ENCODE data around the gene MRFAP1L1. TPM values are rescaled to one million over a fixed set of nuclear protein-coding genes. Genes with fewer than 3 reads are reported as not detected.
A peak's percentile ranks its signal among the peaks of the same experiment; 100 is the strongest.

The MRFAP1L1 gene
- total RNA-seq, 1 donor from 2014 or later: 46.6 TPM

DNA sequence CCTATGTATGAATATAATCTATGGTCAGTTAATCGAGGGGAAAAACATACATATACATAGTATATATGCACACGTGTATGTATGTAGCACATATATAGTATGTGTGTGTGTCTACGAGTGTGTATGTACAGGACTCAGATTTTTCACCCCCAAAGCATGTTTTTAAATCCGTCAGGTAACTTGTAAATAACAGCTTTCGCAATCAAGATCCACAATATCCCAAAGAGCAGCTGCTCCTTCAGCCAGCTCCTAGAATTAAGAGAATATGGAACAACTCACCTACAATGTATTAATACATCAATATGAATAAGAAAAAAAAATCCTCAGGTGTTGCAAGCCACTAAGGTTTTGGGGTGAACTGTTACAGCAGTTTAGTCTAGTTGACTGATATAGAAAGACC lies 3.5 kb downstream of the MRFAP1L1 start:
- ATAC-seq (no peak), DNase-seq (no peak)
- no peak overlapping the region for H3K4me3 ChIP-seq
- no peaks in the 10 kb centered on the region for H3K27me3 ChIP-seq
- no peaks in the 10 kb centered on the region for H3K9me3 ChIP-seq
- H3K4me1 ChIP-seq: peaks cover 35% of the 10 kb centered on the region
- H3K27ac ChIP-seq: no peak overlapping the region
- TF ChIP-seq, protein P1, sequence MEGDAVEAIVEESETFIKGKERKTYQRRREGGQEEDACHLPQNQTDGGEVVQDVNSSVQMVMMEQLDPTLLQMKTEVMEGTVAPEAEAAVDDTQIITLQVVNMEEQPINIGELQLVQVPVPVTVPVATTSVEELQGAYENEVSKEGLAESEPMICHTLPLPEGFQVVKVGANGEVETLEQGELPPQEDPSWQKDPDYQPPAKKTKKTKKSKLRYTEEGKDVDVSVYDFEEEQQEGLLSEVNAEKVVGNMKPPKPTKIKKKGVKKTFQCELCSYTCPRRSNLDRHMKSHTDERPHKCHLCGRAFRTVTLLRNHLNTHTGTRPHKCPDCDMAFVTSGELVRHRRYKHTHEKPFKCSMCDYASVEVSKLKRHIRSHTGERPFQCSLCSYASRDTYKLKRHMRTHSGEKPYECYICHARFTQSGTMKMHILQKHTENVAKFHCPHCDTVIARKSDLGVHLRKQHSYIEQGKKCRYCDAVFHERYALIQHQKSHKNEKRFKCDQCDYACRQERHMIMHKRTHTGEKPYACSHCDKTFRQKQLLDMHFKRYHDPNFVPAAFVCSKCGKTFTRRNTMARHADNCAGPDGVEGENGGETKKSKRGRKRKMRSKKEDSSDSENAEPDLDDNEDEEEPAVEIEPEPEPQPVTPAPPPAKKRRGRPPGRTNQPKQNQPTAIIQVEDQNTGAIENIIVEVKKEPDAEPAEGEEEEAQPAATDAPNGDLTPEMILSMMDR (IDR thresholded peaks at IDR 0.05): no peak
- intact Hi-C loops (cut with DNase I): no loop called here
- peaks cover 6% of the 10 kb centered on the region for H3K36me3 ChIP-seq

DNA sequence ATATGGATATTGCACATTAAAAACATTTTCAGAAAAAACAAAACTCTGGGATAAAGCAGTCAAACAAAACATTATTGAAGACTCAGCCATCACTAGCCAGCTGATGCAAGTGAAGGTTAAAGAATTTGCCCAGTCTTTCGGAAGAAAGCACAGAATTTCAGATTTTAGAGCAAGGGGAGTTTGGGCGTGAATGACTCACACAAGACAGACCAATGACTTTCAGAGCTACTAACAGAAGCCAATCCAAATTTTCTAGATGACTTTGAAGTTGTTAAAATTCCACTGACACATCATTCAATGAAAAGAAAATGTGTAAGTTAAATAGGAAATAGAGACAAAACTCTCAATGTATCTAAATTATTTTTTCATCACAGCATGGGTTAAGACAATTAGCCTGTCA lies 4.0 kb downstream of the MRFAP1L1 start:
- Histone ChIP-seq H3K27me3 (no peaks in the 10 kb centered on the region), H3K27ac (no peak overlapping the region), H3K9me3 (no peaks in the 10 kb centered on the region), H3K4me1 (peaks cover 35% of the 10 kb centered on the region), H3K4me3 (no peak overlapping the region), H3K36me3 (peaks cover 6% of the 10 kb centered on the region)
- DNase-seq: no peak
- TF ChIP-seq, protein P1 (IDR thresholded peaks at IDR 0.05): no peak
- no peak for ATAC-seq
- intact Hi-C loops (cut with DNase I): no loop called here

DNA sequence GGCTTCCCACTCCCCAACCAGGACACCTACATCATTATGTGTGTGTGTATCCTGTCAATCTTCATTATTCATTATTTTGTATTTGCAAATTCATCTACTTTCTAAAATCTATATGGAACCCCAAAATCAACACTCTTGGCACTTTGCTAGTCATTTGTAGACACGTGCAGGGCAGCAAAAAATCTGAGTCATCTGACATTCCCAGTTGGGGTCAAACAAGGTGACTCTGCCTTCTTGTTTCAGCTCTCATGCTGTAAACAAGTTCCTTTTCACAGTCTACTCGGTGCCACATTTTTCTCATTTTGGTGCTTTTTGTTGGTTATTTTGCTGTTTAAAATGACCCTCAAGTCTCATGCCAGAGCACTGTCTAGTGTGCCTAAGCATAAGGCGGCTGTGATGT lies 5.9 kb downstream of the MRFAP1L1 start:
- intact Hi-C loops (cut with DNase I): no loop called here
- no peak for DNase-seq
- Histone ChIP-seq H3K4me3 (no peak overlapping the region), H3K27ac (no peak overlapping the region), H3K4me1 (peaks cover 29% of the 10 kb centered on the region), H3K9me3 (no peaks in the 10 kb centered on the region), H3K27me3 (no peaks in the 10 kb centered on the region), H3K36me3 (peaks cover 6% of the 10 kb centered on the region)
- no peak for ATAC-seq
- TF ChIP-seq, protein P1 (IDR thresholded peaks at IDR 0.05): no peak

DNA sequence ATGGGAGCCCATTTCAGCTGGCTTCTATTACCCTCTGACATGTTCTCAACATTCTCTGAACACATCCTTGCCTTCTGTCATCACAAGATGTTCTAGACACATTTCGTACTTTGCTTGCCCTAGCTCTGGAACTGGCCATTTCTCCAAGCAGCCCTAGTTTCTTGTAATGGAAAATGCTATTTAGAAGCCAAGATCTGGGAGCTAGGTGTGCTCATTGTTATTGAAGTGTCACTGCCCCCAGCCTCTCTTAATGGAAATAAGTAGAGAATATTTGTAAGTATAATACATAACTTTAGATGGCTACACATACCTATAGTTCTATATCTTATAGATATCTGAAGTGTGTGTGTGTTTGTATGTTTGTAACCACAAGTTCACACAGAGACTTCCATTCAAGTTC lies 6.9 kb downstream of the MRFAP1L1 start:
- Histone ChIP-seq H3K4me3 (no peak overlapping the region), H3K4me1 (peaks cover 19% of the 10 kb centered on the region), H3K27ac (no peak overlapping the region), H3K36me3 (peaks cover 6% of the 10 kb centered on the region), H3K9me3 (no peaks in the 10 kb centered on the region), H3K27me3 (no peaks in the 10 kb centered on the region)
- TF ChIP-seq, protein P1 (IDR thresholded peaks at IDR 0.05): no peak
- no peak for DNase-seq
- ATAC-seq: no peak
- intact Hi-C loops (cut with DNase I): no loop called here

DNA sequence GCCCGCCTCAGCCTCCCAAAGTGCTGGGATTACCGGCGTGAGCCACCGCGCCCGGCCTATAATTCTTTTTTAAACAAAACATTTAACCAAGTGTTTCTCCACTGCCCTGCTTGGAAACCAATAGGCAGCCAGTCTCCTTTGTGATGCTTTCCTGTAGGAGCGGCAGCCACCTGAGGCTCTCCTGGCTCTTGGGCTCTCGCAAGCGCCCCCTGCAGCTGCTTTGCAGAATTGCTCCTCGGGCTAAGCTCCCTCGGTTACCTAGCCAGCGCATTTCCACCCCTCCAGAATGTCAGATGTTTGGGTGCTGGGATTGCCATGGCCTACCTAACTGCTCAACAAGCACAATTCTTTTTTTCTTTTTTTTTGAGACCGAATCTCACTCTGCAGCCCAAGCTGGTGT lies 8.3 kb downstream of the MRFAP1L1 start:
- DNase-seq: no peak
- Histone ChIP-seq H3K27ac (no peak overlapping the region), H3K9me3 (no peaks in the 10 kb centered on the region), H3K36me3 (peaks cover 6% of the 10 kb centered on the region), H3K27me3 (no peaks in the 10 kb centered on the region), H3K4me3 (no peak overlapping the region), H3K4me1 (peaks cover 8% of the 10 kb centered on the region)
- intact Hi-C loops (cut with DNase I): no loop called here
- ATAC-seq: peak; percentile 64
- TF ChIP-seq, protein P1 (IDR thresholded peaks at IDR 0.05): peak; percentile 35

DNA sequence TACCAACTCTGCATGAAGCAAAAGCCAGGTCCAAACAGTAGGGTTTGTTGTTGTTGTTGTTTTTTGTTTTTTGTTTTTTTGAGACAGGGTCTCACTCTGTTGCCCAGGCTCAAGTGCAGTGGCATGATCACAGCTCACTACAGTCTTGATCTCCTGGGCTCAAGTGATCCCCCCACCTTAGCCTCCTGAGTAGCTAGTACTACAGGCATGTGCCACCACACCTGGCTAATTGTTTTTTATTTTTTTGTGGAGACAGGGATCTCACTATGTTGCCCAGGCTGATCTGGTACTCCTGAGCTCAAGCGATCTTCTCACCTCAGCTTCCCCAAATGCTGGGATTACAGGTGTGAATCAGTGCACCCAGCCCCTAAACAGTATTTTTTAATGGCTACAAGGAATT lies 9.8 kb downstream of the MRFAP1L1 start:
- TF ChIP-seq, protein P1 (IDR thresholded peaks at IDR 0.05): no peak
- DNase-seq (no peak), ATAC-seq (no peak)
- Histone ChIP-seq H3K27ac (no peak overlapping the region), H3K4me1 (peaks cover 19% of the 10 kb centered on the region), H3K9me3 (no peaks in the 10 kb centered on the region), H3K36me3 (peaks cover 6% of the 10 kb centered on the region), H3K27me3 (no peaks in the 10 kb centered on the region), H3K4me3 (no peak overlapping the region)
- intact Hi-C loops (cut with DNase I): no loop called here

All from upper lobe of right lung (tissue), 1 donor.